HCT116 (cell line): ENCODE results near the gene JAGN1. TPM values are rescaled to one million over a fixed set of nuclear protein-coding genes. Genes with fewer than 3 reads are reported as not detected.

Experiments used
- ATAC-seq: fragments of 200-7000 bp; cut with Tn5 transposase; 2 replicates; pipeline ENCODE4 v1.9.1; 2020; ENCODE audit warnings: mild to moderate bottlenecking, moderate library complexity
- BruUV-seq: library from RNA; stranded (reverse); fragments of 400-500 nt; replicated peaks from 2 replicates; lab custom pipeline; 2021; lab: Mats Ljungman, UMichigan
- CTCF ChIA-PET: fragments of 300-600 bp; sonication (Branson Sonifier 250); formaldehyde crosslinking; loops from one replicate; lab custom pipeline; 2021; ENCODE audit warnings: antibody characterized with exemption; lab: Charles Lee
- POLR2A ChIA-PET: fragments of 300-600, 350-600 bp; sonication (Branson Sonifier 250); formaldehyde crosslinking; loops from one replicate; lab custom pipeline; 2021; ENCODE audit warnings: antibody characterized with exemption; lab: Charles Lee
- RAD21 ChIA-PET, 2 experiments: fragments of 300-600 bp; sonication (Branson Sonifier 250); formaldehyde crosslinking; loops; one replicate each; lab custom pipeline; 2023; ENCODE audit warnings: low total read pairs in 2 of 2; ENCODE audit not compliant: uncharacterized antibody in 2 of 2, unreplicated experiment in 2 of 2, low non-redundant PET in 1 of 2; lab: Charles Lee
- DNase-seq: peaks from one replicate; pipeline ENCODE4 v3.0.0-alpha.2; 2010; ENCODE audit warnings: low read depth, low spot score
- H2AFZ ChIP-seq: fragments of 200-600 bp; shearing (Covaris generic), sonication (generic); 2 replicates; pipeline ENCODE4 v1.6.1; 2017; ENCODE audit warnings: low read depth, mixed run types, mixed read lengths, antibody characterized with exemption, low read length; ENCODE audit not compliant: poor library complexity, severe bottlenecking
- H3K27ac ChIP-seq: 2 replicates; pipeline ENCODE4 v1.5.1; 2012; ENCODE audit warnings: low read depth, low read length
- H3K27me3 ChIP-seq: fragments of 200-600 bp; sonication (generic); 2 replicates; pipeline ENCODE4 v1.6.1; 2016; ENCODE audit warnings: mixed run types, low read length, mixed read lengths; ENCODE audit not compliant: insufficient read depth
- H3K36me3 ChIP-seq, 2 experiments: fragments of 200-500 bp in 1 of 2; fragments of 200-600 bp in 1 of 2; sonication (Bioruptor generic) in 1 of 2; sonication (generic) in 1 of 2; 2 replicates each; pipeline versions ENCODE4 v1.5.1 to v1.6.1; 2014 to 2016; ENCODE audit warnings: low read length in 2 of 2, inconsistent platforms in 1 of 2, mixed read lengths in 1 of 2, mixed run types in 1 of 2; ENCODE audit not compliant: insufficient read depth in 2 of 2, control insufficient read depth in 1 of 2
- H3K4me1 ChIP-seq, 2 experiments: fragments of 200-600 bp in 1 of 2; sonication (generic) in 1 of 2; 2 replicates each; pipeline versions ENCODE4 v1.5.1 to v1.6.1; 2012 to 2017; ENCODE audit warnings: low read length in 2 of 2, inconsistent platforms in 1 of 2, mild to moderate bottlenecking in 1 of 2, mixed read lengths in 1 of 2, mixed run types in 1 of 2, moderate library complexity in 1 of 2; ENCODE audit not compliant: insufficient read depth in 2 of 2, control insufficient read depth in 1 of 2
- H3K4me2 ChIP-seq: fragments of 200-600 bp; sonication (generic); 2 replicates; pipeline ENCODE4 v1.6.1; 2017; ENCODE audit warnings: mixed run types, low read length, mixed read lengths
- H3K4me3 ChIP-seq, 2 experiments: fragments of 200-600 bp in 1 of 2; sonication (generic) in 1 of 2; replicated peaks in 1 of 2; 2 replicates each; pipeline ENCODE4 v1.5.1; 2011 to 2016; ENCODE audit warnings: low read length in 2 of 2, control low read depth in 1 of 2, low read depth in 1 of 2, mild to moderate bottlenecking in 1 of 2, mixed read lengths in 1 of 2, mixed run types in 1 of 2
- H3K79me2 ChIP-seq: fragments of 200-600 bp; sonication (generic); 2 replicates; pipeline ENCODE4 v1.6.1; 2017; ENCODE audit warnings: mild to moderate bottlenecking, mixed run types, low read length, moderate library complexity, mixed read lengths; ENCODE audit not compliant: insufficient read depth
- H3K9ac ChIP-seq: fragments of 200-600 bp; sonication (generic); 2 replicates; pipeline ENCODE4 v1.6.1; 2016; ENCODE audit warnings: low read length, mixed read lengths
- H3K9me2 ChIP-seq: fragments of 200-600 bp; sonication (generic), shearing (Covaris generic); 2 replicates; pipeline ENCODE4 v1.6.1; 2017; ENCODE audit warnings: mixed run types, mild to moderate bottlenecking, moderate library complexity; ENCODE audit not compliant: insufficient read depth
- H3K9me3 ChIP-seq, 2 experiments: fragments of 200-500 bp in 1 of 2; fragments of 200-600 bp in 1 of 2; sonication (Bioruptor generic) in 1 of 2; sonication (generic) in 1 of 2; 2 replicates each; pipeline ENCODE4 v1.6.1; 2014 to 2017; ENCODE audit warnings: low read length in 2 of 2, mixed read lengths in 2 of 2, inconsistent platforms in 1 of 2, low read depth in 1 of 2, mild to moderate bottlenecking in 1 of 2, mixed run types in 1 of 2, moderate library complexity in 1 of 2; ENCODE audit not compliant: control insufficient read depth in 1 of 2, insufficient read depth in 1 of 2
- H4K20me1 ChIP-seq: fragments of 200-600 bp; sonication (generic), shearing (Covaris generic); 2 replicates; pipeline ENCODE4 v1.6.1; 2017; ENCODE audit warnings: mixed run types, mild to moderate bottlenecking, moderate library complexity; ENCODE audit not compliant: insufficient read depth
- ATF3 ChIP-seq: IDR thresholded peaks from 2 replicates; pipeline ENCODE4 v1.6.1; 2012
- CEBPB ChIP-seq: IDR thresholded peaks from 2 replicates; pipeline ENCODE4 v1.6.1; 2012; ENCODE audit warnings: low read depth
- CTCF ChIP-seq, 3 experiments: fragments of 200-600 bp in 1 of 3; sonication (generic) in 1 of 3; IDR thresholded peaks in 2 of 3; conservative IDR thresholded peaks in 1 of 3; 2 replicates each; pipeline ENCODE4 v1.5.1; 2012 to 2017; ENCODE audit warnings: low read depth in 2 of 3, low read length in 2 of 3, antibody characterized with exemption in 1 of 3, borderline replicate concordance in 1 of 3, control low read depth in 1 of 3, mild to moderate bottlenecking in 1 of 3, mixed read lengths in 1 of 3, mixed run types in 1 of 3, moderate library complexity in 1 of 3; ENCODE audit not compliant: insufficient read depth in 1 of 3
- EGR1 ChIP-seq: IDR thresholded peaks from 2 replicates; pipeline ENCODE4 v1.6.1; 2012; ENCODE audit warnings: low read depth
- ELF1 ChIP-seq: IDR thresholded peaks from 2 replicates; pipeline ENCODE4 v1.6.1; 2012; ENCODE audit warnings: low read depth, borderline replicate concordance
- EZH2 ChIP-seq: fragments of 200-600 bp; sonication (generic); IDR thresholded peaks from 2 replicates; pipeline ENCODE4 v1.6.1; 2017; ENCODE audit warnings: antibody characterized with exemption, mixed run types
- EZH2phosphoT487 ChIP-seq: fragments of 200-600 bp; IDR thresholded peaks from 2 replicates; pipeline ENCODE4 v1.6.1; 2018; ENCODE audit warnings: antibody characterized with exemption, borderline replicate concordance
- FOSL1 ChIP-seq: IDR thresholded peaks from 2 replicates; pipeline ENCODE4 v1.6.1; 2012; ENCODE audit warnings: low read depth
- JUND ChIP-seq: IDR thresholded peaks from 2 replicates; pipeline ENCODE4 v1.6.1; 2012
- MAX ChIP-seq: IDR thresholded peaks from 2 replicates; pipeline ENCODE4 v1.6.1; 2012
- POLR2AphosphoS5 ChIP-seq: IDR thresholded peaks from 2 replicates; pipeline ENCODE4 v1.6.1; 2011; ENCODE audit warnings: mild to moderate bottlenecking, low read depth, low read length, moderate library complexity
- RAD21 ChIP-seq: IDR thresholded peaks from 2 replicates; pipeline ENCODE4 v1.6.1; 2012; ENCODE audit warnings: low read depth, mild to moderate bottlenecking
- REST ChIP-seq: IDR thresholded peaks from 2 replicates; pipeline ENCODE4 v1.6.1; 2012; ENCODE audit warnings: low read depth
- SIN3A ChIP-seq: IDR thresholded peaks from 2 replicates; pipeline ENCODE4 v1.6.1; 2012; ENCODE audit warnings: low read depth
- SP1 ChIP-seq: IDR thresholded peaks from 2 replicates; pipeline ENCODE4 v1.6.1; 2012; ENCODE audit warnings: low read depth
- ZBTB33 ChIP-seq: IDR thresholded peaks from 2 replicates; pipeline ENCODE4 v1.6.1; 2011; ENCODE audit warnings: mild to moderate bottlenecking, low read length, moderate library complexity; ENCODE audit not compliant: insufficient replicate concordance; ENCODE audit errors: extremely low read depth
- ZNF274 ChIP-seq: fragments of 200-500 bp; sonication (Bioruptor generic); IDR thresholded peaks from 2 replicates; pipeline ENCODE4 v1.6.1; 2014; ENCODE audit warnings: mild to moderate bottlenecking, low read depth, low read length, inconsistent platforms
- intact Hi-C: fragments of 100-400 bp; cut with micrococcal nuclease; formaldehyde crosslinking; loops from 2 replicates; pipeline ENCODE4 v1.10.0; 2022
- total RNA-seq: library from RNA; stranded (reverse); gene quantifications from one replicate; pipeline ENCODE4 v1.2.1, GENCODE V29; 2021; ENCODE audit not compliant: unreplicated experiment

The JAGN1 gene
- total RNA-seq, 1 experiment from 2014 or later: 33.4 TPM

GRCh38 chr3:9914559-9915253, 24.3 kb downstream of the JAGN1 start:
- Histone ChIP-seq H3K27me3 (no peaks in the 10 kb centered on the region), H4K20me1 (no peaks in the 10 kb centered on the region), H3K9ac (no peak overlapping the region), H3K27ac (no peak overlapping the region), H2AFZ (no peak overlapping the region), H3K4me2 (no peak overlapping the region), H3K4me1 (peaks cover 6 to 18% of the 10 kb centered on the region in 2 experiments; a peak in 3 of 4 replicates), H3K36me3 (no peaks in the 10 kb centered on the region), H3K79me2 (no peaks in the 10 kb centered on the region), H3K9me2 (no peaks in the 10 kb centered on the region), H3K9me3 (no peaks in the 10 kb centered on the region), H3K4me3 (no peak overlapping the region)
- ChIA-PET RAD21 (no interaction called here), CTCF (no interaction called here), POLR2A (no interaction called here)
- TF ChIP-seq EZH2: no peak
- no peak for TF ChIP-seq POLR2AphosphoS5
- TF ChIP-seq FOSL1: no peak
- no peak for TF ChIP-seq EZH2phosphoT487
- no peak for TF ChIP-seq MAX
- no peak for TF ChIP-seq ELF1
- TF ChIP-seq CTCF (IDR thresholded peaks at IDR 0.05 in 2 of 3, conservative IDR thresholded peaks at IDR 0.05 in 1 of 3; ENCODE audit: borderline replicate concordance in 1 of 3, insufficient read depth in 1 of 3, low read depth in 2 of 3, low read length in 2 of 3): no peak
- TF ChIP-seq EGR1: no peak
- TF ChIP-seq ATF3: no peak
- no peak for TF ChIP-seq ZBTB33
- no peak for TF ChIP-seq ZNF274
- no peak for TF ChIP-seq RAD21
- TF ChIP-seq SP1: no peak
- no peak for TF ChIP-seq SIN3A
- no peak for TF ChIP-seq REST
- TF ChIP-seq JUND: no peak
- no peak for TF ChIP-seq CEBPB
- ATAC-seq: no peak
- DNase-seq: no peak
- intact Hi-C loops: no loop called here
- no TSS peak for BruUV-seq
